OCI-LY3 (cell line): Measurements from ENCODE around the gene ADISSP.

Experiments used
- EZH2phosphoT487 ChIP-seq: fragments of 200-600 bp; shearing (Covaris generic); IDR thresholded peaks from 2 replicates; pipeline ENCODE4 v1.6.1; 2018; ENCODE audit warnings: antibody characterized with exemption, mixed run types, low read depth
- TF ChIP-seq, protein P1 (sequence below): fragments of 200-600, 300-600 bp; sonication (generic); IDR thresholded peaks from 2 replicates; pipeline ENCODE4 v1.5.1; 2014; ENCODE audit warnings: antibody characterized with exemption, low read length, low read depth

DNA sequence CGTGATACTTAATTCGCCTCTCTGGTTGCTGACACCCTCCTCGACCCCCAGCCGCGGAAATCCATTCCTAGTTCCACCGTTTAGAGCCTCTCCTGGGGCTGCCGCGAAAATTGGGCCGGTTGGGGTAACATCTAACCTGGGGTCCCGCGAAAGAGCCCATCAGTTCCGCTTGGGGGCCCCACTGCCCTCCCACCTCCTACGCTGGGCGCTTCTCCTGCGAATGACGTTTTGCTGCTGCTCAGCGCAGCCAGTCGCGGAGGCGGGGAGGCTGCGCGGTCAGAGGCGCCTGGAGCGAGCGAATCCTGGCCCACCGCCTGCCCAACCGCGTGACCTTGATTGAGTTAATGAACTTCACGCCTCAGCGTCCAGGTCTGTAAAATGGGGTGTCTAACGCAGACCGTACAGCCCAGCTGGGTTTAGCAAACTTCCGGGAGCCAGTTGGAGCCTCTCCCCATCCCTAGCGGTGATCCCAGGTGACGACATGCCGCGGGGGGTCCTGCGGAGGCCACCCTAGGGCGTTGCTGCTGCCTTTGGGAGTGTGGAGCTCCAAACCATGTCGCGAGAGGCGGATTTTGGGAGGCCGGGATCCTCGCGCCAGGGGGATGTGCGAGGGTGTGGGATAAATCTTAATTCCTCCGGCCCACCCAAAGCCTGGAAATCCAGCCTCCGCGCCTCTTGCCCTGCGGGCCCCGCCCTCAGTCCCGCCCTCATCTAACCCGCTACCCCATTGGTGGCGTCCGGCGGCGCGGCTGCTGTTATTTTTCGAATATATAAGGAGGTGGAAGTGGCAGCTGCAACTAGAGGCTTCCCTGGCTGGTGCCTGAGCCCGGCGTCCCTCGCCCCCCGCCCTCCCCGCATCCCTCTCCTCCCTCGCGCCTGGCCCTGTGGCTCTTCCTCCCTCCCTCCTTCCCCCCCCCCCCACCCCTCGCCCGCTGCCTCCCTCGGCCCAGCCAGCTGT, 28.2 kb upstream of the ADISSP start, which contains the start of gene CDC25B:
- TF ChIP-seq, protein P1, sequence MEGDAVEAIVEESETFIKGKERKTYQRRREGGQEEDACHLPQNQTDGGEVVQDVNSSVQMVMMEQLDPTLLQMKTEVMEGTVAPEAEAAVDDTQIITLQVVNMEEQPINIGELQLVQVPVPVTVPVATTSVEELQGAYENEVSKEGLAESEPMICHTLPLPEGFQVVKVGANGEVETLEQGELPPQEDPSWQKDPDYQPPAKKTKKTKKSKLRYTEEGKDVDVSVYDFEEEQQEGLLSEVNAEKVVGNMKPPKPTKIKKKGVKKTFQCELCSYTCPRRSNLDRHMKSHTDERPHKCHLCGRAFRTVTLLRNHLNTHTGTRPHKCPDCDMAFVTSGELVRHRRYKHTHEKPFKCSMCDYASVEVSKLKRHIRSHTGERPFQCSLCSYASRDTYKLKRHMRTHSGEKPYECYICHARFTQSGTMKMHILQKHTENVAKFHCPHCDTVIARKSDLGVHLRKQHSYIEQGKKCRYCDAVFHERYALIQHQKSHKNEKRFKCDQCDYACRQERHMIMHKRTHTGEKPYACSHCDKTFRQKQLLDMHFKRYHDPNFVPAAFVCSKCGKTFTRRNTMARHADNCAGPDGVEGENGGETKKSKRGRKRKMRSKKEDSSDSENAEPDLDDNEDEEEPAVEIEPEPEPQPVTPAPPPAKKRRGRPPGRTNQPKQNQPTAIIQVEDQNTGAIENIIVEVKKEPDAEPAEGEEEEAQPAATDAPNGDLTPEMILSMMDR = no peak; the same call in 1 of the 2 replicates
- TF ChIP-seq EZH2phosphoT487 = no peak
